ENCODE results near the gene CHST15.

The CHST15 gene

GRCh38 chr10:124079864-124080263 is 13.5 kb downstream of the CHST15 start:
- no peak for FAIRE-seq

GRCh38 chr10:124078714-124079113 is 14.7 kb downstream of the CHST15 start:
- no peak for FAIRE-seq

GRCh38 chr10:124078028-124078427 is 15.4 kb downstream of the CHST15 start:
- FAIRE-seq, result no peak

GRCh38 chr10:124077208-124077993 is 16.0 kb downstream of the CHST15 start:
- no peak for FAIRE-seq

GRCh38 chr10:124076148-124076733 is 17.2 kb downstream of the CHST15 start:
- FAIRE-seq, result no peak

- no peak for FAIRE-seq
These were observed 18.0 kb downstream of the CHST15 start for GRCh38 chr10:124075231-124075955.

- no peak for FAIRE-seq
These were observed 18.8 kb downstream of the CHST15 start for GRCh38 chr10:124074501-124075109.

GRCh38 chr10:124073978-124074377 is 19.4 kb downstream of the CHST15 start:
- no peak for FAIRE-seq

- FAIRE-seq, result no peak
These were observed 20.9 kb downstream of the CHST15 start for GRCh38 chr10:124072541-124072940.

GRCh38 chr10:124072106-124072505 is 21.3 kb downstream of the CHST15 start:
- no peak for FAIRE-seq

GRCh38 chr10:124071141-124071540 is 22.3 kb downstream of the CHST15 start:
- no peak for FAIRE-seq

GRCh38 chr10:124070666-124071065 is 22.7 kb downstream of the CHST15 start:
- no peak for FAIRE-seq

GRCh38 chr10:124069341-124070264 is 23.8 kb downstream of the CHST15 start:
- FAIRE-seq, result no peak

GRCh38 chr10:124068929-124069328 is 24.5 kb downstream of the CHST15 start:
- FAIRE-seq, result no peak

GRCh38 chr10:124067825-124068400 is 25.5 kb downstream of the CHST15 start:
- FAIRE-seq, result no peak

- FAIRE-seq, result no peak
These were observed 26.4 kb downstream of the CHST15 start for GRCh38 chr10:124066781-124067714.

GRCh38 chr10:124066126-124066700 is 27.2 kb downstream of the CHST15 start:
- FAIRE-seq, result no peak

GRCh38 chr10:124065382-124066125 is 27.8 kb downstream of the CHST15 start:
- no peak for FAIRE-seq

- no peak for FAIRE-seq
These were observed 28.7 kb downstream of the CHST15 start for GRCh38 chr10:124064676-124065075.
